Natural killer cell (primary cell): Measurements from ENCODE around the gene C1QB. TPM values are rescaled to one million over a fixed set of nuclear protein-coding genes. Genes with fewer than 3 reads are reported as not detected.

Experiments
- ATAC-seq, 3 donors: fragments of 150-1000 bp in 2 of 3; fragments of 200-7000 bp in 1 of 3; cut with Tn5 transposase; 1 replicate in 1 of 3; 2 replicates in 2 of 3; pipeline ENCODE4 v1.10.0; 2021; ENCODE audit warnings: mild to moderate bottlenecking in 2 of 3, moderate library complexity in 2 of 3
- DNase-seq, 2 donors: peaks; one replicate each; pipeline versions ENCODE4 v3.0.0 to v3.0.0-alpha.2; 2013 to 2021; ENCODE audit warnings: mixed read lengths in 1 of 2
- H3K27ac ChIP-seq: one replicate; pipeline ENCODE4 v1.5.1; 2013; ENCODE audit warnings: mild to moderate bottlenecking, low read length
- H3K27me3 ChIP-seq: one replicate; pipeline ENCODE4 v1.6.1; 2013; ENCODE audit warnings: low read length; ENCODE audit not compliant: control insufficient read depth, insufficient read depth
- H3K36me3 ChIP-seq: one replicate; pipeline ENCODE4 v1.6.1; 2013; ENCODE audit warnings: low read length; ENCODE audit not compliant: control insufficient read depth, insufficient read depth
- H3K4me1 ChIP-seq: one replicate; pipeline ENCODE4 v1.6.1; 2013; ENCODE audit warnings: low read length; ENCODE audit not compliant: control insufficient read depth, insufficient read depth
- H3K4me3 ChIP-seq: one replicate; pipeline ENCODE4 v1.5.1; 2013; ENCODE audit warnings: low read length
- H3K9me3 ChIP-seq: one replicate; pipeline ENCODE4 v1.6.1; 2013; ENCODE audit warnings: low read length; ENCODE audit not compliant: control insufficient read depth, insufficient read depth
- H3K27ac Mint-ChIP-seq, 2 donors: one replicate each; pipeline ENCODE4 v1.8.0; 2022; ENCODE audit warnings: mild to moderate bottlenecking in 2 of 2, mixed read lengths in 2 of 2, moderate library complexity in 1 of 2
- H3K27me3 Mint-ChIP-seq, 2 donors: one replicate each; pipeline ENCODE4 v1.8.0; 2022; ENCODE audit warnings: low read depth in 2 of 2, mixed read lengths in 2 of 2
- H3K36me3 Mint-ChIP-seq: one replicate; pipeline ENCODE4 v1.8.0; 2022; ENCODE audit warnings: mixed read lengths
- H3K4me1 Mint-ChIP-seq, 2 donors: one replicate each; pipeline ENCODE4 v1.8.0; 2022; ENCODE audit warnings: mixed read lengths in 2 of 2
- H3K4me3 Mint-ChIP-seq: one replicate; pipeline ENCODE4 v1.8.0; 2022; ENCODE audit warnings: mild to moderate bottlenecking, moderate library complexity, mixed read lengths
- H3K9me3 Mint-ChIP-seq, 2 donors: one replicate each; pipeline ENCODE4 v1.8.0; 2022; ENCODE audit warnings: mixed read lengths in 2 of 2
- WGBS: methylation state at CpG from one replicate; pipeline ENCODE4 v1.1.7; 2013; ENCODE audit warnings: missing lambda C conversion rate; ENCODE audit not compliant: insufficient coverage; 5-methylcytosine and 5-hydroxymethylcytosine counted together
- intact Hi-C: fragments of 100-400 bp; cut with micrococcal nuclease; formaldehyde crosslinking; loops from one replicate; pipeline ENCODE4 v1.14.2; 2022
- total RNA-seq, 4 donors: library from RNA; stranded (reverse); fragments of 120-200 nt in 1 of 4; gene quantifications; one replicate each; pipeline versions ENCODE4 v1.2.3 to v1.2.4, GENCODE V29; 2013 to 2022
- TF ChIP-seq, protein P1 (sequence below): fragments of 200-600 bp; IDR thresholded peaks from one replicate; pipeline ENCODE4 v1.8.0; 2022; ENCODE audit warnings: antibody characterized with exemption

The C1QB gene
- total RNA-seq, 3 donors from 2014 or later (not counting 1 experiment from before 2014, with no cell fraction given): 0.70 to 1.3 TPM; not detected in 1

DNA sequence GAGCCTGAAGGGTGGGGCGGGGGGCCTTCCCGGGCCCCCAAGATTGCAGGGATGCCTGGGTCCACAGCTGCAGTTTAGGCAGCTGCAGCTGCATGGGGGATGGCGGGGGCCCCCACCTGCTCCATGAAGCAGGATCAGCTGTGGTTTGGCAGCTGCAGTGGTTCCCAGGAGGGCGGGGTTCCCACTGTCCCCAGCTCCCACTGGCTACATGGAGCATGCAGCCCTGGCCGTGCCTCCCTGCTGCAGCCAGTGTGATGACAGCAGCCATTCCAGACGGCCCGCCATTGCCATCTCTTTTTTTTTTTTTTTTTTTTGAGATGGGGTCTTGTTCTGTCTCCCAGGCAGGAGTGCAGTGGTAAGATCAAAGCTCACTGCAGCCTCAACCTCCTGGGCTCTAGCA lies 17.6 kb upstream of the C1QB start:
- Mint-ChIP-seq H3K36me3 (no peaks in the 10 kb centered on the region), H3K4me3 (no peak overlapping the region), H3K27ac (no peak overlapping the region), H3K9me3 (no peaks in the 10 kb centered on the region), H3K27me3 (peaks cover 2 to 7% of the 10 kb centered on the region in 2 donors), H3K4me1 (peaks cover 0 to 17% of the 10 kb centered on the region in 2 donors)
- no peak for ATAC-seq
- intact Hi-C loops: no loop called here
- no peak overlapping the region for H3K4me3 ChIP-seq
- H3K36me3 ChIP-seq: no peaks in the 10 kb centered on the region
- WGBS: 73% methylated on average over 7 of the region's 7 CpGs
- peaks cover 22% of the 10 kb centered on the region for H3K4me1 ChIP-seq
- no peaks in the 10 kb centered on the region for H3K27me3 ChIP-seq
- H3K9me3 ChIP-seq: no peaks in the 10 kb centered on the region
- no peak for DNase-seq
- no peak overlapping the region for H3K27ac ChIP-seq
- TF ChIP-seq, protein P1, sequence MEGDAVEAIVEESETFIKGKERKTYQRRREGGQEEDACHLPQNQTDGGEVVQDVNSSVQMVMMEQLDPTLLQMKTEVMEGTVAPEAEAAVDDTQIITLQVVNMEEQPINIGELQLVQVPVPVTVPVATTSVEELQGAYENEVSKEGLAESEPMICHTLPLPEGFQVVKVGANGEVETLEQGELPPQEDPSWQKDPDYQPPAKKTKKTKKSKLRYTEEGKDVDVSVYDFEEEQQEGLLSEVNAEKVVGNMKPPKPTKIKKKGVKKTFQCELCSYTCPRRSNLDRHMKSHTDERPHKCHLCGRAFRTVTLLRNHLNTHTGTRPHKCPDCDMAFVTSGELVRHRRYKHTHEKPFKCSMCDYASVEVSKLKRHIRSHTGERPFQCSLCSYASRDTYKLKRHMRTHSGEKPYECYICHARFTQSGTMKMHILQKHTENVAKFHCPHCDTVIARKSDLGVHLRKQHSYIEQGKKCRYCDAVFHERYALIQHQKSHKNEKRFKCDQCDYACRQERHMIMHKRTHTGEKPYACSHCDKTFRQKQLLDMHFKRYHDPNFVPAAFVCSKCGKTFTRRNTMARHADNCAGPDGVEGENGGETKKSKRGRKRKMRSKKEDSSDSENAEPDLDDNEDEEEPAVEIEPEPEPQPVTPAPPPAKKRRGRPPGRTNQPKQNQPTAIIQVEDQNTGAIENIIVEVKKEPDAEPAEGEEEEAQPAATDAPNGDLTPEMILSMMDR: no peak

DNA sequence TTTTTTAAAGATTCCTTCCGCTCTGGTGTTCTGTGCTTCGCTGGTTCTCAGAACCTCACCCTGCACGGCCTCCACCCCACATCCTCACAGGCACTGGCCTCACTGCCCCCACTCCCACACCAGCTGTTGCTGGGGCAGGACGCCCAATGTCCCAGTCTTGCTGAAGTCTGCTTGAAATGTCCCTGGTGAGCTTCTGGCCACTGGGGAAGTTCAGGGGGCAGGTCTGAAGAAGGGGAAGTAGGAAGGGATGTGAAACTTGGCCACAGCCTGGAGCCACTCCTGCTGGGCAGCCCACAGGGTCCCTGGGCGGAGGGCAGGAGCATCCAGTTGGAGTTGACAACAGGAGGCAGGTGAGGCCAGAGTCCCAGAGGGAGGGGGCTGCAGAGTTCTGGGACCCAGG lies 16.7 kb upstream of the C1QB start, which contains the start of gene C1QA:
Gene C1QA, plus strand, starts transcription at position 276 of the 400 bp plus-strand sequence. CDS start 989 bp downstream, outside the sequence.
- no peak within 1 kb of the TSS for H3K4me3 Mint-ChIP-seq
- H3K27ac ChIP-seq: no peak within 1 kb of the TSS

DNA sequence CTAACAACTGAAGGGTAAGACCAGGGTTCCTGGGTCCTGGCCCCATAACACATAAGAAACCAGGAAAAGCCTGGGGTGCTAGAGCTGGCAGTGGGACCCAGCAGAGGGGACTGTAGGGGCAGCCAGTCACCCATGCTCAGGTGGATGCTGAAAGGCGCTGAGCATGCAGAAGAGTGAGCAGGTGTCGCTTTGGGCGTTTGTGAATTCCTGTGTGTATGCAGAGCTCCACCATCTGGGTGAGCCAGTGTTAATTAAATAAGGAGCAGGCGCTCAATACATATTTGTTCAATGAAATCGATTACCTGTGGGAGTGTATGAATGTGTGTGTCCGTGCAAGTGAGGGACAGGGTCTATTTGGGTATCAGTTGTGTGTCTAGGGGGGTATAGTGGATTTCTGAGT lies 16.1 kb upstream of the C1QB start:
- H3K9me3 ChIP-seq: no peaks in the 10 kb centered on the region
- H3K27ac ChIP-seq: no peak overlapping the region
- Mint-ChIP-seq H3K4me1 (peaks cover 0 to 17% of the 10 kb centered on the region in 2 donors), H3K36me3 (no peaks in the 10 kb centered on the region), H3K4me3 (no peak overlapping the region), H3K9me3 (no peaks in the 10 kb centered on the region), H3K27me3 (peaks cover 0 to 8% of the 10 kb centered on the region in 2 donors), H3K27ac (no peak overlapping the region)
- peaks cover 25% of the 10 kb centered on the region for H3K4me1 ChIP-seq
- H3K36me3 ChIP-seq: no peaks in the 10 kb centered on the region
- intact Hi-C loops: no loop called here
- TF ChIP-seq, protein P1: no peak
- no peaks in the 10 kb centered on the region for H3K27me3 ChIP-seq
- no peak overlapping the region for H3K4me3 ChIP-seq
- ATAC-seq (peak in 1 of 3 donors; percentile 11), DNase-seq (no peak)
- 78% methylated on average over 6 of the region's 6 CpGs for WGBS

More for the DNA sequence above, 16.7 kb upstream of the C1QB start, which contains the start of gene C1QA:
- no peaks in the 10 kb centered on the region for H3K9me3 Mint-ChIP-seq
- intact Hi-C loops: no loop called here
- Histone ChIP-seq H3K4me3 (no peak within 1 kb of the TSS), H3K27me3 (no peaks in the 10 kb centered on the region), H3K4me1 (peaks cover 22% of the 10 kb centered on the region), H3K36me3 (no peaks in the 10 kb centered on the region), H3K9me3 (no peaks in the 10 kb centered on the region)
- TF ChIP-seq, protein P1: no peak
- H3K27ac Mint-ChIP-seq: no peak within 1 kb of the TSS
- DNase-seq: no peak
- no peaks in the 10 kb centered on the region for H3K36me3 Mint-ChIP-seq
- peaks cover 0 to 17% of the 10 kb centered on the region in 2 donors for H3K4me1 Mint-ChIP-seq
- WGBS: 48% methylated on average over 5 of the region's 5 CpGs
- ATAC-seq: no peak
- peaks cover 0 to 10% of the 10 kb centered on the region in 2 donors for H3K27me3 Mint-ChIP-seq

DNA sequence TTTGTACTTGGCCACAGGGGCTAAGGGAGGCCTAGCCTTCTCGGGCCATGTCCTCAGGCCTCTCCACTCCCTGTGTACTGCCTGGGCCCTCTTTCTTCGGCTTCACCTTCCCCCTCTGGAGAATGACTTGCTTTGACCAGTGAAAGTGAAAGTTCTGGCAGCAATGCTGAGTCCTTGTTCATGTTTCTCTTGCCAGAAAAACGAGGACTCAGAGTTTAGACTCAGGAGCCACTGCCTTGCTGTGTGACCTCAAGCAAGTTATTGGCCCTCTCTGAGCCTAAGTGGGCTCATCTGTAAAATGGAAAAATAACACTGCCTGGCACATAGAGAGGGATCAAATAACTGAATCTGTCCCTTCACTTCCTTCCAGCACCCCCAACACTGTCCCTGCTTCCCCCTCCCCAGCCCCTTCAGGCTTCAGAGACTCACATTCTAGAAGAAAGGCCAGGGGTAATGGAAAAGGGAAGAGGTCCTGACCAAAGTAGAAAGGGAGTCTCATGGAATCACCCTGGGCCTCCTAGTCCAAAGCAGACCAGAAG lies 15.1 kb upstream of the C1QB start:
- no peaks in the 10 kb centered on the region for H3K9me3 ChIP-seq
- Mint-ChIP-seq H3K4me1 (peaks cover 0 to 17% of the 10 kb centered on the region in 2 donors), H3K36me3 (no peaks in the 10 kb centered on the region), H3K27ac (no peak overlapping the region), H3K4me3 (no peak overlapping the region), H3K9me3 (no peaks in the 10 kb centered on the region), H3K27me3 (peaks cover 0 to 8% of the 10 kb centered on the region in 2 donors)
- intact Hi-C loops: no loop called here
- 59% methylated on average over 3 of the region's 3 CpGs for WGBS
- no peaks in the 10 kb centered on the region for H3K27me3 ChIP-seq
- no peak overlapping the region for H3K4me3 ChIP-seq
- DNase-seq (no peak), ATAC-seq (no peak)
- TF ChIP-seq, protein P1: no peak
- no peaks in the 10 kb centered on the region for H3K36me3 ChIP-seq
- peaks cover 26% of the 10 kb centered on the region for H3K4me1 ChIP-seq
- H3K27ac ChIP-seq: no peak overlapping the region
